Stimulated activated CD4-positive, alpha-beta T cell treated with anti-CD3 and anti-CD28 coated beads, TNF-alpha, amount 100 ng/mL, for 4 hours (primary cell): ENCODE data around the gene KCNH1.
"Not testable (repeated sequence)": the region's sequence is repeated elsewhere in the genome, so short reads cannot be mapped to it uniquely, and the experiment has no call there.

Experiments
- DNase-seq, 3 experiments: peaks; one replicate each; pipeline ENCODE4 v3.0.0-alpha.2; 2020; ENCODE audit warnings: low read depth in 3 of 3

Gene KCNH1

GRCh38 chr1:211095381-211095780 lies 38.6 kb downstream of the KCNH1 start:
- DNase-seq, result no peak

DNA sequence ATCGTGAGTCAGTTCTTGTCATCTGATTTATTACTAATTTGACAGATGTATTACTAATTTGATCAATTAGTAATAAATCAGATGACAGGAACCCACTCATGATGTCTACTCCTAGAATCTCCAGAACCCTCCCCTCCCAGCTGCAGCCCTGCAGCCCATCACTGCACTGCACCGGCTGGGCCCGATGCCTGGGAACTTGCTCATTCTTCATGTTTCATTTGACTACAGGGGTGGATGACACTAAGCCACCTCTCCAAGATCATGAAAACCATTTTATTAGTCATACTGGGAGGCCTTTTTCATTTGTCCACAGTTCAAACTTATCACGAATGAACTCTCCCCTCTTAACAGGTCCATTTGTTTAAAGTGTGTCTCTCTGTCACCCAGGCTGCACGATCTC lies 41.0 kb downstream of the KCNH1 start:
- DNase-seq, result no peak

GRCh38 chr1:211091867-211092266 lies 42.1 kb downstream of the KCNH1 start:
- no peak for DNase-seq

- no peak for DNase-seq
Measured at GRCh38 chr1:211089536-211089935, 44.4 kb downstream of the KCNH1 start.

GRCh38 chr1:211088156-211088555 lies 45.8 kb downstream of the KCNH1 start:
- no peak for DNase-seq

DNA sequence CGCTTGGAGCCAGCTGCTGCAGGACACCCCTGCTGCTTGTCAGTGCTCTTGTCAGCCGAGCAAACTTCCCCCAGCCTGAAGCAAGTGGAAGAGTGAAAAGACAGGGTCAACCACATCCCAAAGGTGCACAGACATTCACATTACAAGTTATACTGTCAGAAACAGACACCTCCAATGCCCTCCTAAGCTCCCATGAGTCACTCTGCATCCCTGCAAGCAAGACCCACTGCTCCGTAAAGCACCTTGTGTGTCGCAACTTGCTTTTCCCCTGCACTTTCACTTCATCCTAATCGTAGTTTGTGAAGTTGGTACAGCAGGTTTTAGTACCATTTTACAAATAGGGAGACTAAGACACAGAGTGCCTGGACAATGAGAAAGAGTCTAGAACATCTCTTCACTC lies 51.1 kb downstream of the KCNH1 start:
- DNase-seq, result no peak

GRCh38 chr1:211081447-211081846 lies 52.5 kb downstream of the KCNH1 start:
- not testable (repeated sequence) for DNase-seq

DNA sequence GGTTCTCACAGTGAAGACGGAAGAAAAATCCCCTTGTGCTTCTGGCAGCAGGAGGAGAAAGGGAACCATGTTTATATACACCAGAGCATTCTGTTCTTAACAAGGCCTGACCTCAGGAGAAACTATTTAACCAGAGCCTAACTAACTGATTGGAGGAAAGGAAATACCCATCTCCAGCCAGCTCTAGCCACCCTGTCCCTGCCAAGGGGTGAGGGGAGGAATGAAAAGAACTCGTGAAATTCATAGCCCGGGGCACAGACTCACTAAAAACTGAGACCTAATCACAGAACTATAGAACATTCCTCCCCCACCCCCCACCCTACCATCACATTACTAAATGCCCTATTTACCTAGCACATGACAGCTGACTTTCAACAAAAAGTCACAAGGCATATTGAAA lies 65.0 kb downstream of the KCNH1 start:
- DNase-seq, result no peak

DNA sequence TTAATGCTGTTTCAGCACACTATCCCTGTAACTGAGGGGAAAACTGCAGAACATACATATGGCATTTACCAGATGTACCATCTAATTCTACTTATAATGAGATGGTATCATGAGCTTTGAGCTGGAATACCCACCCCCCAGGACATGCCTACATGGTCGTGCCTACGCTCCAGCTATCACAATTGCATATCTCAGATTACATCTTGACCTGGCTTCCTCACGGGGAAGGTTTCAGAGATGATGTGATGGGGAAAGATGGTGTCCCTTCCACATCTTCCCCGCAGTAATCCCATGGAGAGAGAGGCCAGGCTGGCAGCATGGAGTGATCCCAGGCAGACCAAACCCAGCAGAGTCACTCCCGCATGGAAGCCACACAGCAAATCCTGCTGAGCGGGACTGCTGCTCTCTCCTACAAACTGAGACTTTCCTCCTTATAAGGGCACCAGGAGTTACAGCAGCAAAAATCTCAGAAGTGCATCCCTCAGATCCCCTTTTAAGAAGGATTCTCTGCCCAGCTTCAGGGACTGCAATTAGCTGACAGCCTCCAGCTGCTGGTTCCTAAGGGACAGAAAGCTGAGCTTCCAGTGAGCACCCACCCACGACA lies 67.1 kb downstream of the KCNH1 start:
- no peak for DNase-seq

DNA sequence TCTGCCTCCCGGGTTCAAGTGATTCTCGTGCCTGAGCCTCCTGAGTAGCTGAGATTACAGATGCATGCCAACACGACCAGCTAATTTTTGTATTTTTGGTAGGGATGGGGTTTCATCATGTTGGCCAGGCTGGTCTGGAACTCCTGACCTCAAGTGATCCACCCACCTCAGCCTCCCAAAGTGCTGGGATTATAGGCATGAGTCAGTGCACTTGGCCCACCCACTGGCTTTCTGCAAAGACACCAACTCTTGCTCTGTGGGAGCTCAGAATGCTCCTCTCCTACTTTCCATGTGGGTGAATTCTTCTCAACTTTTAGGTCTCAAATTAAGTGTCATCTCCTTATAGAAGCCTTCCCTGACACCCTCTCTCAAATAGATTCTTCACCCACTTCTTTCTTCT lies 92.1 kb downstream of the KCNH1 start:
- DNase-seq, result not testable (repeated sequence)

GRCh38 chr1:211037095-211037494 lies 96.9 kb downstream of the KCNH1 start:
- DNase-seq, result no peak

GRCh38 chr1:211036381-211037060 lies 97.4 kb downstream of the KCNH1 start:
- DNase-seq, result no peak

DNA sequence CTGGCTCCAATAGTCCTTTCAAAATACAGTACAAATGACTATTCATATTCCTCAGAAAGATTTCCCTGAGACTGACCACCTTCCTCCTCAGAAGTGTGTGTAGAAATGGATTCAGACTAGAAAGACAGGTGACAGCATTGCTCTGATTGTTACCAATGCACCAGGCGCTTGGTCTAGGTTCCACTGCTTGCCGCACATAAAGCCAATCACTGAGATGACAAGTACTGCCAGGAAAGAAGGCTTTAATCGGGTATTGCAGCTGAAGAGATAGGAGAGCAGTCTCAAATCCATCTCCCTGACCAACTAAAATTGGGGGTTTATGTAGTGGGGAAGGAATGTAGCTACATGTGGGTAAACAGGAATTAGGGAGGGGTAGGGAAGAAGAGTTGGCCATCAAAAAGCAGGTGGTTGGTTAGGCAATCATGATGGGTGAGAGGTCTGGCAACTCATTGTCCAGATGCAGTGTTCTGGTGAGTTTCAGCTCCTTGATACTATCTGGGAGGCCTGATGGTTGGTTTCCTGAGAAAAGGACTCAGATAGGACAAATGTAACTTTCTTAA lies 98.0 kb downstream of the KCNH1 start:
- no peak for DNase-seq

DNA sequence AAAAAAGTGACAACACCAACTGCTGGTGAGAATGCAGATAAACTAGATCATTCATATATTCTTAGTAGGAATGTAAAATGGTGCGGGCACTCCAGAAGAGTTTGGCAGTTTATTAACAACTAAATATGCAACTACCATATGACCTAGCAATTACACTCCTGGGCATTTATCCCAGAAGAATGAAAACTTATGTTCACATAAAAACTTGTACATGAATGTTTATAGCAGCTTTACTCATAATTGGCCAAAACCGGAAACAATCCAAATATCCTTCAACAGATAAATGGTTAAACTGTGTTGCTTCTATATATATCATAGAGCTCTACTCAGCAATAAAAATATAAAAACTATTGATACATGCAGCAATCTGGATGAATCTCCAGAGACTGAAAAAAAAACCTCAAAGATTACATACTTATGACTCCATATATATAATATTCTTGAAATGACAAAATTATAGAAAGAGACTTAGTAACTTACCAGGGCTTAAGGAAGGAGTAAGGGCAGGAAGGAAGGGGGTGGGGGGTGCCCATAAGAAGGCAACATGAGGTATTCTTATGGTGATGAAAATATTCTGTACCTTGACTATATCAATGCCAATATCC lies 99.9 kb downstream of the KCNH1 start:
- no peak for DNase-seq

- no peak for DNase-seq
Measured at GRCh38 chr1:211024901-211025300, 109.0 kb downstream of the KCNH1 start.

GRCh38 chr1:211019266-211019665 lies 114.7 kb downstream of the KCNH1 start:
- no peak for DNase-seq

DNA sequence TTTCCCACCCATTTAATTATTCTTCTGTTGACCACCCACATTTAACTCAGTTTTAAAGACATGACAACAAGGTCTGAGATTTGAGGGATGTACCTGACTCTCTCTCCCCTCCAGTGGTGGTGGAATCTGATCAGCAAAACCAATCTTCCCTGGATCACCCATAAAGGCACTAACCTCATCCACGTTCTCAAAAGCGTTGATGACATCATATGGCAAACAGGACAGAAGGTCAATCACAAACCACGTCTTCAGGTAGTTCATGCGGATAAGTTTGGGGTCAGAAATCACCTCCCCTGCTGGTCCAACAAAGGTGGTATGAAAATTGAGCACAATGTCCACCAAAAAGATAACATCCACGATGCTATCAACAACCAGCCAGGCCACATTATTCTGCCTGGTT lies 115.3 kb downstream of the KCNH1 start:
- no peak for DNase-seq

DNA sequence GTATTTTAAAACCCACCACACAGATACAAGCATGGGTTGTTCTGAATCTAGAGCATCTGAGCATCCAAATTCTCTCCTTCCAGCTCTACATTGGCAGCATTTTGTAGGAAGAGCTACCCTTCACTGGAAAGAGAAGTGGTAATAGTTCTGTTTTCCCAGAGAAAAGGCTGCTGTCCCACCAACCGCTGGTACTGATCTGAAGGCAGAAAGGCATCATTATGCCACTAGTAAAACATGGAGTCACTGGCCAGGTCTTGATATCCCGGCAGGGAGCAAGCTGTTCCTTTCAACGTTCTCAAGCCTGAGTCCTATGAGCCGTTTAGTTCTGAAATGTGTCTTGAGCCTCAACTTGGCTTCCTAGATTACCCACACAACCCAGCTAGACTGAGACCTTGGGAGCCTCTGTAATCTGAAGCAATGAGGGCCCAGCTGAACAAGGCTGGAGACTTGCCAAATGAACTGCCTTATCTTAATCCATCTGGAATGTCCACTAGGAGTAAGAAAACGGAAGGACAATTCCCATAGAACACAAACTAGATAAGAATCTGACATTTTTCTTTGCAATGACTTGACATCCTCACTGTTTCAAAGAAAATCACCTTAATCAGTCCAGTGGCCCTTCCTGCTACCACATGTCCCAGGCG lies 116.8 kb downstream of the KCNH1 start:
- DNase-seq, result no peak

GRCh38 chr1:211014275-211014674 lies 119.7 kb downstream of the KCNH1 start:
- no peak for DNase-seq

DNA sequence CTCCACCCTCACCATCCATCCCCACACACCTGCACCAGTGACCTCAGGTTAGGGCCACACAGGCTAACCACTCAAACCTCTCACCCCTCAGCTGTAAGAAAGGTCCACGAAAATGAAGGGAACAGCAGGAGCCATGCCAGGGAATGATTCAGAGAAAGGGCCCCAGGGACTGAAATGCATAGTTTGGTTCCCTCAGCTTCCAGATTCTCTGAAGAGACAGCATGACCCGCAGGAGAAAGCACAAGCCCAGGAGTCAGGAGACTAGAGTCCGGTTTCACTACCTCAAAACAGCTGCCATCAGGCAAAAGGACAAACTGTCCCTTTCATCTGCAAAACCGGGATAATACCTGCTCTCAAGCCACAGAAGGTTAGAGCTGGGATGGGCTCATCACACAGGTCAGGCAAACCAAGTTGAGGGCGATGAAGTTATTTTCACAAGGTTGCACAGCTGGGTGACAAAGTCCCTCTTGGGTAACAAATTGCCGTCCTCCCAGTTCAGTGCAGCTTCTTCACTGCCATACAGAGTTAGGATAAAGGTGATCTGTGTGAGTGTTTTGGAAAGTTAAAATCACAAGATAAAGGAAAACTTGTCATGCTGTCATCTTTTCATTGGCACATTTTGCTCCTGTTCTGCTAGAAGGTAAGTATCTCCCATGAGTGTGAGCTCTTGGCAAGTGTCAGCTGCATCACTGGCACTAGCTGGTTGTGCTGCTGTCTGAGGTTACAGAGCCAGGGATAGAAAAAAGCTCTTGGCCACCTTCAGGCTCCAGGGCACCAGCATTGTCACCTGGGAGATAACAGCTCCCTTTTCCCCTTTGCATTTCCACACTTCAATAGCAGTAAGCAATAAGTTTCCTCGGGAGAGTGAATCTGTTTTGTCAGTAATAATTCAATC lies 120.4 kb downstream of the KCNH1 start:
- no peak for DNase-seq

GRCh38 chr1:211011128-211011527 lies 122.8 kb downstream of the KCNH1 start:
- DNase-seq, result not testable (repeated sequence)

DNA sequence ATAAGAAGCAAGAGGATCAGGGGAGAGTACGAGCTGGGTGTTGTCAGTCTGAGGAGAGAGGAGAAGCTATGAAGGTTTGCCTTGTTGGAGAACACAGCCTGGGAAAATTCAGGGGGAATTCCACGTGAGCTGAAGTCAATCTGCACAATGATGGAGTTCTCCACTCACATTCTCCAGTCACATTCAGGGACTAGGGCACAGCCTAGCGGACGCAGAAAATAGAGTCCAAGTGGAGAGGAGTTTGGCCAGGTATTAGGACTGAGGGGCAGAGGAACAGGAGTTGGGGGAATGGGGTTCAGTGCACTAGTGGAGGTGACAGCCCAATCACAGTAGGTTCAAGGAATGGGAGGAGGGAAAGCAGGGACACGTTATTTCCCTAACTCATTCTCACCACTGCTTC lies 124.0 kb downstream of the KCNH1 start:
- no peak for DNase-seq
